C4-2B (cell line): ENCODE data around the gene OBP2A.
A peak's percentile ranks its signal among the peaks of the same experiment; 100 is the strongest.
"Not testable (repeated sequence)": the region's sequence is repeated elsewhere in the genome, so short reads cannot be mapped to it uniquely, and the experiment has no call there.

Experiments used
- H3K27ac ChIP-seq: fragments of 450-650 bp; 2 replicates; pipeline ENCODE4 v1.5.1; 2017
- CTCF ChIP-seq: fragments of 450-650 bp; conservative IDR thresholded peaks from 2 replicates; pipeline ENCODE4 v1.5.1; 2017; ENCODE audit warnings: mild to moderate bottlenecking
- ZFX ChIP-seq: fragments of 450-650 bp; IDR thresholded peaks from 2 replicates; pipeline ENCODE4 v1.6.1; 2017

Gene OBP2A

DNA sequence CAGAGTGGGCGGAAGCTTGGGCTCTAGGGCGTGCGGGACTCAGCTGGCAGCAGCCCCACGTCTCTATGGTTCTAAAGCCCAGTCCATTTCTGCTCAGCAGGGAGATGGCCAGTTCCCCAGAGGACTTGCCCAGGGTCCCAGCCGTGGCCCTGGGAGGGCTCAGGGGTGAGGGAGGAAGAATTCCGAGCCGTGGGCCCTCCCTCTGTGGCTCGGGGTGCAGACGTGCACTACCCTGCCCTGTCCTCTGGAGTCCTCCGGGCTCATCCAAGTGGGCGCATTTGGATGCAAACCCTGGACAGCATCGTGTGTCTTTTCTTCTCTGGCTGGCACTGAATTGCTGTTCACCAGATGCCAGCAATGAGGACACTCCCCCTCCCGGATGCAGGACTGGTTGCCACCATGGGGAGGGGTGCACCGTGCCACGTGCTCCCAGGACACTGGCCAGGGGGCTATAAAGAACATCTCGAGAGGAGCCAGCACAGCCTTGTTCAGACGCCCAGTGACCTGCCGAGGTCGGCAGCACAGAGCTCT lies at the start of gene OBP2A:
OBP2A (plus strand) TSS at position 481 of the 531 bp plus-strand sequence. CDS start 55 bp downstream, outside the sequence.
- H3K27ac ChIP-seq = not testable (repeated sequence)

GRCh38 chr9:135498381-135499126 lies 47.4 kb upstream of the OBP2A start:
- TF ChIP-seq ZFX (no peak), CTCF (no peak)
- no peak overlapping the region; the same call in 1 of the 2 replicates for H3K27ac ChIP-seq

GRCh38 chr9:135499326-135500070 lies 46.4 kb upstream of the OBP2A start:
- peak overlapping the region; percentile 96 for H3K27ac ChIP-seq
- TF ChIP-seq CTCF = no peak
- no peak for TF ChIP-seq ZFX

- TF ChIP-seq CTCF (no peak), ZFX (no peak)
- H3K27ac ChIP-seq = peak overlapping the region; percentile 96
These were observed 45.8 kb upstream of the OBP2A start for GRCh38 chr9:135500071-135500524.

- TF ChIP-seq ZFX (peak; percentile 99), CTCF (peak; percentile 99)
- H3K27ac ChIP-seq = peak within 1 kb of the TSS; percentile 96
These were observed 45.2 kb upstream of the OBP2A start, which contains the start of gene MRPS2 for GRCh38 chr9:135500525-135501260. Gene MRPS2, plus strand, starts transcription at chr9:135500682. Its CDS starts 29 bp downstream, at chr9:135500711.

- TF ChIP-seq CTCF (no peak), ZFX (no peak)
- H3K27ac ChIP-seq = peak overlapping the region; percentile 96
These were observed 44.4 kb upstream of the OBP2A start for GRCh38 chr9:135501261-135502167.
